HepG2 (cell line): ENCODE data around the gene USP11. TPM values are rescaled to one million over a fixed set of nuclear protein-coding genes. Genes with fewer than 3 reads are reported as not detected.

Experiments
- ATAC-seq: fragments of 200-7000 bp; cut with Tn5 transposase; 3 replicates; pipeline ENCODE4 v1.9.1; 2020; ENCODE audit warnings: mild to moderate bottlenecking, moderate library complexity
- BruUV-seq: library from RNA; stranded (reverse); fragments of 400-500 nt; replicated peaks from 2 replicates; lab custom pipeline; 2021; lab: Mats Ljungman, UMichigan
- CTCF ChIA-PET: fragments of 300-600 bp; formaldehyde crosslinking; extraction: SDS; loops from one replicate; lab custom pipeline; 2021; ENCODE audit warnings: low total read pairs, inconsistent platforms, low intra/inter-chr PET ratio; lab: Yijun Ruan, JAX
- POLR2A ChIA-PET: fragments of 350-600 bp; sonication (Branson Sonifier 250); formaldehyde crosslinking; loops from one replicate; lab custom pipeline; 2020; ENCODE audit warnings: antibody characterized with exemption, inconsistent platforms; lab: Yijun Ruan, JAX
- DNase-seq: peaks from one replicate; pipeline ENCODE4 v3.0.0-alpha.2; 2015; ENCODE audit warnings: low spot score
- FAIRE-seq: peaks from 3 replicates; lab custom pipeline; 2011; peaks lifted over from hg19 to GRCh38; lab: Jason Lieb, UNC
- H2AFZ ChIP-seq: one replicate; pipeline ENCODE4 v1.6.1; 2011; ENCODE audit warnings: low read length, inconsistent platforms
- H3K27ac ChIP-seq: fragments of 300-600 bp; 3 replicates; pipeline ENCODE4 v1.8.0; 2011; ENCODE audit warnings: mixed run types, mild to moderate bottlenecking, mixed read lengths, low read length, inconsistent platforms; ENCODE audit not compliant: insufficient read depth; ENCODE audit errors: extremely low read length
- H3K27me3 ChIP-seq, 2 experiments: fragments of 200-600 bp in 1 of 2; 2 replicates in 1 of 2; 3 replicates in 1 of 2; pipeline versions ENCODE4 v1.6.0 to v1.8.0; 2011; ENCODE audit warnings: low read length in 2 of 2, mild to moderate bottlenecking in 2 of 2, moderate library complexity in 2 of 2, inconsistent platforms in 1 of 2; ENCODE audit not compliant: insufficient read depth in 2 of 2, control insufficient read depth in 1 of 2
- H3K36me3 ChIP-seq, 2 experiments: fragments of 200-600 bp in 1 of 2; replicated peaks in 1 of 2; 2 replicates in 1 of 2; 3 replicates in 1 of 2; pipeline versions ENCODE4 v1.5.1 to v1.8.0; 2011; ENCODE audit warnings: low read length in 2 of 2, inconsistent platforms in 1 of 2; ENCODE audit not compliant: insufficient read depth in 2 of 2, control insufficient read depth in 1 of 2
- H3K4me1 ChIP-seq: 2 replicates; pipeline ENCODE4 v1.5.1; 2012; ENCODE audit warnings: low read length, inconsistent platforms; ENCODE audit not compliant: insufficient read depth
- H3K4me2 ChIP-seq: 2 replicates; pipeline ENCODE4 v1.6.0; 2011; ENCODE audit warnings: low read depth, low read length, inconsistent platforms
- H3K4me3 ChIP-seq, 3 experiments: fragments of 200-600 bp in 1 of 3; sonication (generic), shearing (Covaris generic) in 1 of 3; replicated peaks in 1 of 3; 2 replicates each; pipeline ENCODE4 v1.5.1; 2011 to 2016; ENCODE audit warnings: low read length in 3 of 3, inconsistent platforms in 2 of 3, low read depth in 2 of 3, mild to moderate bottlenecking in 2 of 3, control low read depth in 1 of 3, mixed read lengths in 1 of 3; ENCODE audit not compliant: insufficient read depth in 1 of 3
- H3K79me2 ChIP-seq: one replicate; pipeline ENCODE4 v1.6.1; 2011; ENCODE audit warnings: low read length, inconsistent platforms; ENCODE audit not compliant: insufficient read depth
- H3K9ac ChIP-seq: 2 replicates; pipeline ENCODE4 v1.6.0; 2011; ENCODE audit warnings: mild to moderate bottlenecking, low read depth, low read length, inconsistent platforms; ENCODE audit not compliant: insufficient read depth
- H3K9me3 ChIP-seq: 2 replicates; pipeline ENCODE4 v1.5.1; 2012; ENCODE audit warnings: mild to moderate bottlenecking, low read length
- H4K20me1 ChIP-seq: 2 replicates; pipeline ENCODE4 v1.6.0; 2011; ENCODE audit warnings: inconsistent platforms, mild to moderate bottlenecking, low read length, moderate library complexity; ENCODE audit not compliant: insufficient read depth
- ARNTL ChIP-seq: sonication (generic); formaldehyde crosslinking; IDR thresholded peaks from 2 replicates; pipeline ENCODE4 v1.4.0; 2020; ENCODE audit warnings: mild to moderate bottlenecking, missing genetic modification reagents
- ATF6 ChIP-seq: sonication (generic); formaldehyde crosslinking; conservative IDR thresholded peaks from 2 replicates; pipeline ENCODE4 v1.4.0; 2020; ENCODE audit warnings: missing genetic modification reagents
- GFI1 ChIP-seq: sonication (generic); formaldehyde crosslinking; IDR thresholded peaks from 2 replicates; pipeline ENCODE4 v1.5.0; 2020; ENCODE audit warnings: missing genetic modification reagents, mild to moderate bottlenecking, borderline replicate concordance
- NCOA1 ChIP-seq: sonication (generic); formaldehyde crosslinking; IDR thresholded peaks from 2 replicates; pipeline ENCODE4 v1.9.0; 2021; ENCODE audit warnings: missing genetic modification reagents
- NR2C2 ChIP-seq: sonication (generic); formaldehyde crosslinking; IDR thresholded peaks from 2 replicates; pipeline ENCODE4 v1.4.0; 2020; ENCODE audit warnings: missing genetic modification reagents, mild to moderate bottlenecking, moderate library complexity, borderline replicate concordance
- PHF8 ChIP-seq: sonication (generic); formaldehyde crosslinking; IDR thresholded peaks from 2 replicates; pipeline ENCODE4 v1.5.0; 2020; ENCODE audit warnings: missing genetic modification reagents
- PLRG1 ChIP-seq: fragments of 450-650 bp; conservative IDR thresholded peaks from 2 replicates; pipeline ENCODE4 v1.6.1; 2016
- RARA ChIP-seq: IDR thresholded peaks from 2 replicates; pipeline ENCODE4 v1.6.1; 2016; ENCODE audit warnings: missing genetic modification reagents, missing compliant biosample characterization
- ZNF143 ChIP-seq: sonication (generic); formaldehyde crosslinking; IDR thresholded peaks from 2 replicates; pipeline ENCODE4 v1.4.0; 2020; ENCODE audit warnings: missing genetic modification reagents
- ZNF18 ChIP-seq: sonication (generic); formaldehyde crosslinking; IDR thresholded peaks from 2 replicates; pipeline ENCODE4 v1.8.0; 2022; ENCODE audit warnings: mild to moderate bottlenecking, missing genetic modification reagents; ENCODE audit not compliant: insufficient replicate concordance
- WGBS: methylation state at CpG from one replicate; pipeline ENCODE4 v1.1.6; 2017; ENCODE audit warnings: low lambda C conversion rate; 5-methylcytosine and 5-hydroxymethylcytosine counted together
- in situ Hi-C: cut with HindIII; loops from 2 replicates; pipeline ENCODE4 v1.10.0; 2017; ENCODE audit warnings: low pct_unique_long_range_greater_than_20kb; ENCODE audit not compliant: extremely low pct_ligation_motif_present
- intact Hi-C: fragments of 100-400 bp; cut with micrococcal nuclease; formaldehyde crosslinking; loops from one replicate; pipeline ENCODE4 v1.10.0; 2022; ENCODE audit not compliant: unreplicated experiment
- polyA plus RNA-seq, 8 experiments: library from polyadenylated mRNA; depleted of rRNA in 3 of 8; stranded (reverse) in 7 of 8; unstranded in 1 of 8; fragments of >200 nt; fragmentation: Illumina TruSeq in 4 of 8; extraction: Trizol in 4 of 8; gene quantifications; 2 replicates each; pipeline versions ENCODE4 v1.2.1 to v1.2.3, GENCODE V29; 2011 to 2016; ENCODE audit warnings: low read depth in 4 of 8, missing spikeins in 1 of 8, mixed read lengths in 1 of 8; ENCODE audit not compliant: insufficient read depth in 1 of 8
- total RNA-seq, 5 experiments: library from RNA; depleted of rRNA; stranded (reverse); fragments of >200 nt; fragmentation: Illumina TruSeq; extraction: Trizol; gene quantifications; 2 replicates each; pipeline ENCODE4 v1.2.3, GENCODE V29; 2016; ENCODE audit warnings: low read depth in 1 of 5
- TF ChIP-seq, protein P1 (sequence below): sonication (generic); formaldehyde crosslinking; IDR thresholded peaks from 2 replicates; pipeline ENCODE4 v1.5.1; 2020; ENCODE audit warnings: mild to moderate bottlenecking, missing genetic modification reagents, moderate library complexity

The USP11 gene
- total and polyA plus RNA-seq, 2 of the 13 experiments (the other 11 are each of a cell fraction or from before 2014, with no cell fraction given): 23.8 to 31.7 TPM

GRCh38 chrX:47218280-47218919 lies 14.4 kb upstream of the USP11 start, which contains the start of gene CDK16 (continued):
- TF ChIP-seq ATF6 (CRISPR knock-in tag) (no peak), GFI1 (CRISPR knock-in tag) (0 out of 2 replicates have a peak, but pooled peaks have one; percentile 21)

- Histone ChIP-seq H3K9ac (peak overlapping the region; percentile 93), H3K36me3 (peaks cover 7 to 19% of the 10 kb centered on the region in 2 experiments; a peak in 4 of 5 replicates), H3K79me2 (peaks cover 35% of the 10 kb centered on the region), H3K4me2 (peak overlapping the region; percentile 89), H2AFZ (no peak overlapping the region), H3K4me3 (peak overlapping the region; percentile 59 to 82 (median 81)), H3K27ac (peak overlapping the region; percentile 89), H4K20me1 (peaks cover 24% of the 10 kb centered on the region), H3K27me3 (no peaks in the 10 kb centered on the region), H3K4me1 (peaks cover 36% of the 10 kb centered on the region), H3K9me3 (no peaks in the 10 kb centered on the region)
- in situ Hi-C loops (no loop called here), intact Hi-C loops (no loop called here)
- BruUV-seq: no TSS peak
- no peak for ATAC-seq
- 0% methylated on average over 8 of the region's 60 CpGs for WGBS
- no peak for FAIRE-seq
- CTCF ChIA-PET: no interaction called here
- no peak for DNase-seq
- POLR2A ChIA-PET: interaction anchor here (1.5 to 6.2 kb wide), 3 partner anchors 10 to 19 kb away, joined by 4 to 69 read pairs (median 13); partner anchors contain the start of gene USP11
- no peak for TF ChIP-seq ZNF18 (CRISPR knock-in tag)
- TF ChIP-seq NR2C2 (CRISPR knock-in tag): peak; percentile 51; the same call in 1 of the 2 replicates
- peak; percentile 79 for TF ChIP-seq ZNF143 (CRISPR knock-in tag)
- TF ChIP-seq PLRG1: no peak
- no peak for TF ChIP-seq NCOA1 (CRISPR knock-in tag)
- TF ChIP-seq ARNTL (CRISPR knock-in tag): no peak
- peak; percentile 39; the same call in 1 of the 2 replicates for TF ChIP-seq RARA
- TF ChIP-seq, protein P1, sequence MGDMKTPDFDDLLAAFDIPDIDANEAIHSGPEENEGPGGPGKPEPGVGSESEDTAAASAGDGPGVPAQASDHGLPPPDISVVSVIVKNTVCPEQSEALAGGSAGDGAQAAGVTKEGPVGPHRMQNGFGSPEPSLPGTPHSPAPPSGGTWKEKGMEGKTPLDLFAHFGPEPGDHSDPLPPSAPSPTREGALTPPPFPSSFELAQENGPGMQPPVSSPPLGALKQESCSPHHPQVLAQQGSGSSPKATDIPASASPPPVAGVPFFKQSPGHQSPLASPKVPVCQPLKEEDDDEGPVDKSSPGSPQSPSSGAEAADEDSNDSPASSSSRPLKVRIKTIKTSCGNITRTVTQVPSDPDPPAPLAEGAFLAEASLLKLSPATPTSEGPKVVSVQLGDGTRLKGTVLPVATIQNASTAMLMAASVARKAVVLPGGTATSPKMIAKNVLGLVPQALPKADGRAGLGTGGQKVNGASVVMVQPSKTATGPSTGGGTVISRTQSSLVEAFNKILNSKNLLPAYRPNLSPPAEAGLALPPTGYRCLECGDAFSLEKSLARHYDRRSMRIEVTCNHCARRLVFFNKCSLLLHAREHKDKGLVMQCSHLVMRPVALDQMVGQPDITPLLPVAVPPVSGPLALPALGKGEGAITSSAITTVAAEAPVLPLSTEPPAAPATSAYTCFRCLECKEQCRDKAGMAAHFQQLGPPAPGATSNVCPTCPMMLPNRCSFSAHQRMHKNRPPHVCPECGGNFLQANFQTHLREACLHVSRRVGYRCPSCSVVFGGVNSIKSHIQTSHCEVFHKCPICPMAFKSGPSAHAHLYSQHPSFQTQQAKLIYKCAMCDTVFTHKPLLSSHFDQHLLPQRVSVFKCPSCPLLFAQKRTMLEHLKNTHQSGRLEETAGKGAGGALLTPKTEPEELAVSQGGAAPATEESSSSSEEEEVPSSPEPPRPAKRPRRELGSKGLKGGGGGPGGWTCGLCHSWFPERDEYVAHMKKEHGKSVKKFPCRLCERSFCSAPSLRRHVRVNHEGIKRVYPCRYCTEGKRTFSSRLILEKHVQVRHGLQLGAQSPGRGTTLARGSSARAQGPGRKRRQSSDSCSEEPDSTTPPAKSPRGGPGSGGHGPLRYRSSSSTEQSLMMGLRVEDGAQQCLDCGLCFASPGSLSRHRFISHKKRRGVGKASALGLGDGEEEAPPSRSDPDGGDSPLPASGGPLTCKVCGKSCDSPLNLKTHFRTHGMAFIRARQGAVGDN (CRISPR knock-in tag): peak; percentile 53
- TF ChIP-seq PHF8: no peak
Observed at GRCh38 chrX:47218920-47219815, 13.6 kb upstream of the USP11 start.
